Activated CD8-positive, alpha-beta T cell treated with anti-CD3 and anti-CD28 coated beads for 36 hours (primary cell): ENCODE data around the gene COL15A1. TPM values are rescaled to one million over a fixed set of nuclear protein-coding genes. Genes with fewer than 3 reads are reported as not detected.

ENCODE experiments used
- ATAC-seq: fragments of 200-7000 bp; cut with Tn5 transposase; one replicate; pipeline ENCODE4 v1.10.0; 2021; ENCODE audit warnings: mild to moderate bottlenecking, moderate library complexity
- CTCF ChIA-PET: fragments of 350-600 bp; sonication (Branson Sonifier 250); formaldehyde crosslinking; loops from one replicate; lab custom pipeline; 2021; ENCODE audit warnings: antibody characterized with exemption; lab: Charles Lee
- POLR2A ChIA-PET: fragments of 350-600 bp; sonication (Branson Sonifier 250); formaldehyde crosslinking; loops from one replicate; lab custom pipeline; 2021; ENCODE audit warnings: antibody characterized with exemption; lab: Charles Lee
- DNase-seq: peaks from one replicate; pipeline ENCODE4 v3.0.0-alpha.2; 2020
- H3K27ac Mint-ChIP-seq: one replicate; pipeline ENCODE4 v1.8.0; 2021; ENCODE audit warnings: mild to moderate bottlenecking, mixed read lengths
- H3K27me3 Mint-ChIP-seq: one replicate; pipeline ENCODE4 v1.8.0; 2021; ENCODE audit warnings: mixed read lengths
- H3K36me3 Mint-ChIP-seq: one replicate; pipeline ENCODE4 v1.8.0; 2021; ENCODE audit warnings: low read depth, mixed read lengths
- H3K4me1 Mint-ChIP-seq: one replicate; pipeline ENCODE4 v1.8.0; 2021; ENCODE audit warnings: low read depth, mixed read lengths
- H3K4me3 Mint-ChIP-seq: one replicate; pipeline ENCODE4 v1.8.0; 2021; ENCODE audit warnings: mild to moderate bottlenecking, moderate library complexity, mixed read lengths
- H3K9me3 Mint-ChIP-seq: one replicate; pipeline ENCODE4 v1.8.0; 2021; ENCODE audit warnings: mixed read lengths
- intact Hi-C: fragments of 100-400 bp; cut with micrococcal nuclease; formaldehyde crosslinking; loops from one replicate; pipeline ENCODE4 v1.10.0; 2022
- total RNA-seq, 2 experiments: library from RNA; stranded (reverse); gene quantifications; one replicate each; pipeline ENCODE4 v1.2.3, GENCODE V29; 2021
- TF ChIP-seq, protein P1 (sequence below): fragments of 200-600 bp; IDR thresholded peaks from one replicate; pipeline ENCODE4 v1.8.0; 2022; ENCODE audit warnings: antibody characterized with exemption, mild to moderate bottlenecking

The COL15A1 gene
- total RNA-seq, 2 experiments from 2014 or later = 0.07 TPM; not detected in 1

DNA sequence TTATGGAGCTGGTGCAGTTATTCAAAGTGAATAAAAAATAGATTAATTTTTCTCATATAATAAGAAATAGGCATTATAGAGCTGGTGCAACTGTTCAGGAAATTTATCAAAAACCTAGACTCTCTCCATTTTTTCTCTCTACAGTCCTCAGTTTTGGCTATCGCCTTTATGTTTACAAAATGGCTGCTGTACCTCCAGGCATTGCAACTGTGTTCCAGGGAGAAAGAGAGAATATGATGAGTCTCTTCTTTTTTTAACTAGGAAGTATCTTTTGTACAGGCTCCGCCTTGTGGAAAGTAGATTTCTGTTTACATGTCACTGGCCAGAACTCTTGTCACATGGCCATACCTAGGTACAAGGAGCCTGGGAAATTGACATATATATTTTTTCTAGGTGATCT lies 158.1 kb downstream of the COL15A1 start:
- H3K36me3 Mint-ChIP-seq = peaks cover 3% of the 10 kb centered on the region
- H3K9me3 Mint-ChIP-seq = peaks cover 9% of the 10 kb centered on the region
- intact Hi-C loops = loop anchor here (5.0 kb wide), 1 partner anchor 35 kb away; no protein-coding TSS in a partner anchor
- H3K27me3 Mint-ChIP-seq = no peaks in the 10 kb centered on the region
- DNase-seq (no peak), ATAC-seq (no peak)
- ChIA-PET POLR2A (interaction anchor here (0.6 to 0.8 kb wide), 2 partner anchors 9 to 17 kb away, joined by 4 read pairs; no protein-coding TSS in a partner anchor), CTCF (interaction anchor here (1.5 to 4.1 kb wide), 4 partner anchors 12 to 101 kb away, joined by 3 to 13 read pairs (median 6); no protein-coding TSS in a partner anchor)
- no peak overlapping the region for H3K27ac Mint-ChIP-seq
- peaks cover 24% of the 10 kb centered on the region for H3K4me1 Mint-ChIP-seq
- TF ChIP-seq, protein P1, sequence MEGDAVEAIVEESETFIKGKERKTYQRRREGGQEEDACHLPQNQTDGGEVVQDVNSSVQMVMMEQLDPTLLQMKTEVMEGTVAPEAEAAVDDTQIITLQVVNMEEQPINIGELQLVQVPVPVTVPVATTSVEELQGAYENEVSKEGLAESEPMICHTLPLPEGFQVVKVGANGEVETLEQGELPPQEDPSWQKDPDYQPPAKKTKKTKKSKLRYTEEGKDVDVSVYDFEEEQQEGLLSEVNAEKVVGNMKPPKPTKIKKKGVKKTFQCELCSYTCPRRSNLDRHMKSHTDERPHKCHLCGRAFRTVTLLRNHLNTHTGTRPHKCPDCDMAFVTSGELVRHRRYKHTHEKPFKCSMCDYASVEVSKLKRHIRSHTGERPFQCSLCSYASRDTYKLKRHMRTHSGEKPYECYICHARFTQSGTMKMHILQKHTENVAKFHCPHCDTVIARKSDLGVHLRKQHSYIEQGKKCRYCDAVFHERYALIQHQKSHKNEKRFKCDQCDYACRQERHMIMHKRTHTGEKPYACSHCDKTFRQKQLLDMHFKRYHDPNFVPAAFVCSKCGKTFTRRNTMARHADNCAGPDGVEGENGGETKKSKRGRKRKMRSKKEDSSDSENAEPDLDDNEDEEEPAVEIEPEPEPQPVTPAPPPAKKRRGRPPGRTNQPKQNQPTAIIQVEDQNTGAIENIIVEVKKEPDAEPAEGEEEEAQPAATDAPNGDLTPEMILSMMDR = no peak
- no peak overlapping the region for H3K4me3 Mint-ChIP-seq

DNA sequence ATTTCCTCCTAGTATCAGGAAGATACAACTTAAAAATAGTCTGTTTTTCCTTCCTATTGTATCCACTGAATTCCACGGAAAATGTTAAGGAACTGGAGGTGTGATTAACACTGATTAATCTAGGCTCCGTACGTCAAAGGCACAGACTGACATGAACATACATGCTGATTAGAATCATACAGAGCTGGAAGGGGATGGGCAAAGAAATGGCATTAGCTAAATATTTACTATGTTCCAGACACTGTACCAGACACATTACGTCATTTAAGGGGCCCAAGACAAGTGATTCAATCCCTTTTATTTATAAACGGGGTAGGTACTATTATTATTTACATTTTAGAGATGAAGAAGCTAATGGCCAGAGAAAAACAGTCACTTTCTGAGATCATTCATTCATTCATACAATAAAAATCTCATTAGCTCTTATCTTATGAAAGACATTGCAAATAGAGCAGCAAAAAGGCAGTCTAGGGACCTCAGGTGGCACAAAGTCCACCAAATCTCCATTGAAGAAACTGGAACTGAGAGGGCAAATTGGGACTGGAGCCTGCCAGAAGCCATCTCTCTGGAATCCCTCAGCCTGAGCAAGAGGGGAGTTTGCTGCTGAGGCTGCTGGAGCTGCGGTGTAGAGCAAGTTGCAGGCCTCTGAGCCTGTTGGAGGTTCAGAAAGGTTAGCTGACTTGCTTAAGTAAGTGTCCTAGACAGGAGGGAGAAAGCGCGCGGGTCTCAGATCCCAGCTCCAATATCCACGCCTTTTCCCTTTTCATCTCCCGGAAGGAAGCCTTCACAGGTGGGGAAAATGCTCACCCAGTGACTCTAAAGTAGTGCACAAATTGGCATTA lies 159.6 kb downstream of the COL15A1 start:
- H3K9me3 Mint-ChIP-seq = peaks cover 9% of the 10 kb centered on the region
- H3K36me3 Mint-ChIP-seq = peaks cover 5% of the 10 kb centered on the region
- TF ChIP-seq, protein P1 = no peak
- peak overlapping the region; percentile 78 for H3K4me3 Mint-ChIP-seq
- H3K27me3 Mint-ChIP-seq = no peaks in the 10 kb centered on the region
- POLR2A ChIA-PET = interaction anchor here (0.6 to 2.0 kb wide), 12 partner anchors 7 to 1414 kb away, joined by 3 to 20 read pairs (median 4); no protein-coding TSS in a partner anchor
- DNase-seq (no peak), ATAC-seq (no peak)
- intact Hi-C loops = loop anchor here (5.0 kb wide), 1 partner anchor 34 kb away; no protein-coding TSS in a partner anchor
- H3K4me1 Mint-ChIP-seq = peaks cover 38% of the 10 kb centered on the region
- CTCF ChIA-PET = interaction anchor here (0.9 to 5.0 kb wide), 13 partner anchors 10 to 255 kb away, joined by 3 to 23 read pairs (median 6); no protein-coding TSS in a partner anchor
- no peak overlapping the region for H3K27ac Mint-ChIP-seq

DNA sequence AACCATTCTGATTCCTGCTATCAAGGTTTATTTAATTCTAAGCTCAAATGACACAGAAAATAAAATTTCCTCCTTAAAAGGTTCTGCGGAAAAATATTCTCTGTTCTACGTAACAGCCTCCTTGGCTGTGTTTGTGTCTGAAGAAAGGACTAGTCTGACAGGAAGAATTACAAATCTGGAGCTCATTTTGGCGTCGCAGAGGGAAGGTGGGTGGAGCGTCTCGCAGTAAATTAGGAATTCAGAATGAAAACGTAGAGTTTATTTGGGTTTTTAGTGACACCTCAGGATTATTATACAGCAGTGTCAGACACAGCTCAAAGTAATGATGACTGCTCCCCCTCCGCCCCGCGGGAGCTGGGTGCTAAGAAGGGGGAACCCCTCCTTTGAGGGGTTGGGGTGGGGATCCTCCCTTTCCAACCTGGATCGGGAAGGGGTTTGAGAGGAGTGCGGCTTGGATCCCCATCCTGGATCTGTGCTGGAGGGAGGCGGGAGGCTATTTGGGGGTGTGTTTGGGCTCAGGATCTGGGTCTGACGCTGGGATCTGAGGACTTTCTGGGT lies 160.3 kb downstream of the COL15A1 start:
- intact Hi-C loops = loop anchor here (5.0 kb wide), 1 partner anchor 33 kb away; no protein-coding TSS in a partner anchor
- H3K4me3 Mint-ChIP-seq = peak overlapping the region; percentile 78
- peaks cover 12% of the 10 kb centered on the region for H3K36me3 Mint-ChIP-seq
- CTCF ChIA-PET = interaction anchor here (0.9 to 5.0 kb wide), 13 partner anchors 10 to 256 kb away, joined by 3 to 23 read pairs (median 6); no protein-coding TSS in a partner anchor
- peak overlapping the region; percentile 86 for H3K27ac Mint-ChIP-seq
- ATAC-seq (no peak), DNase-seq (peak; percentile 37)
- TF ChIP-seq, protein P1 = no peak
- POLR2A ChIA-PET = interaction anchor here (1.1 to 2.0 kb wide), 14 partner anchors 8 to 104 kb away, joined by 3 to 20 read pairs (median 4); no protein-coding TSS in a partner anchor
- H3K27me3 Mint-ChIP-seq = no peaks in the 10 kb centered on the region
- peaks cover 7% of the 10 kb centered on the region for H3K9me3 Mint-ChIP-seq
- H3K4me1 Mint-ChIP-seq = peaks cover 45% of the 10 kb centered on the region

DNA sequence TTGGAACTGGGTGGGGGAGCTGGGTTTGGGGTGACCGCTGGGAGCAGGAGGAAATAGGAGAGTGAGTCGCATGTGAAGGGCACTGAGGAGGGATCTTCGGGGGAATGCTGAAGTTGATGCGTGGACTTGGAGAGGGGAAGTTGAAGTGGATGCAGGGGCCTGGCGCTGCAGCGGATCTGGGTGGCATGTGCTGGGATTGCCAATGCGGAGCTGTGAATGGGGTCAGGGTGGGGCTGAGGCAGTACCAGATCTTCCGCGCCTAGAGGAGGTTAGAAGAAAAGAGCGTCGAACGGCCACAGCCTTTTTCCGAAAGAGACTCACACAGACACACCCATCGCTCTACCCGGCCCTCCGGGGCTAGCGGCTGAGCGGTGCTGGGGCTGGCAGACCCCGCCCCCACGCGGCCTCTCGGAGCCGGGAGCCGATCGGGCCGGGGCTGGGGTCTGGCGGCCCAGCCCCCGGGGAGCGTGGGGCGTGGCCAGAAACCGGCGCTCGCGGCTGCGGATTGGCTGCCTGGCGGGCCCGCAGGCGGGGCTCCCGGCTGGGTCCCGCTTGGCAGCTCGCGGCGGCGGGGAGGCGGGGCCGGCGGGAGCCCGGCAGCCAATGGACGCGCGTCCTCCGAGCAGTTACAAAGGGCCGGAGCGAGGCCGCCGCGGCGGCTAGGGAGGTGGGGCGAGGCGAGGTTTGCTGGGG lies 160.9 kb downstream of the COL15A1 start, which contains the start of gene TGFBR1:
TGFBR1 (plus strand) TSS at position 655 of the 693 bp plus-strand sequence. CDS start 93 bp downstream, outside the sequence.
- no peaks in the 10 kb centered on the region for H3K27me3 Mint-ChIP-seq
- CTCF ChIA-PET = interaction anchor here (0.9 to 5.0 kb wide), 12 partner anchors 9 to 257 kb away, joined by 3 to 23 read pairs (median 6); no protein-coding TSS in a partner anchor
- intact Hi-C loops = loop anchor here (5.0 kb wide), 1 partner anchor 33 kb away; no protein-coding TSS in a partner anchor
- TF ChIP-seq, protein P1 = no peak
- H3K9me3 Mint-ChIP-seq = peaks cover 2% of the 10 kb centered on the region
- H3K27ac Mint-ChIP-seq = peak within 1 kb of the TSS; percentile 86
- peak within 1 kb of the TSS; percentile 78 for H3K4me3 Mint-ChIP-seq
- DNase-seq = peak; percentile 92
- POLR2A ChIA-PET = interaction anchor here (0.6 to 2.0 kb wide), 12 partner anchors 8 to 105 kb away, joined by 3 to 20 read pairs (median 4); no protein-coding TSS in a partner anchor
- H3K36me3 Mint-ChIP-seq = peaks cover 18% of the 10 kb centered on the region
- ATAC-seq = peak; percentile 87
- peaks cover 47% of the 10 kb centered on the region for H3K4me1 Mint-ChIP-seq
